Subcutaneous abdominal adipose tissue (tissue), 5 donors: ENCODE results near the gene NAT16.
A peak's percentile ranks its signal among the peaks of the same experiment; 100 is the strongest.
"Not testable (repeated sequence)": the region's sequence is repeated elsewhere in the genome, so short reads cannot be mapped to it uniquely, and the experiment has no call there.

ENCODE experiments used
- H3K27ac ChIP-seq: one replicate; pipeline ENCODE4 v1.7.0; 2013; ENCODE audit warnings: low read depth, mild to moderate bottlenecking, inconsistent platforms, low read length, moderate library complexity
- H3K27me3 ChIP-seq, 5 donors: one replicate each; pipeline ENCODE4 v1.7.0; 2013; ENCODE audit warnings: low read length in 5 of 5, inconsistent platforms in 1 of 5; ENCODE audit not compliant: control insufficient read depth in 5 of 5, insufficient read depth in 4 of 5
- H3K36me3 ChIP-seq, 5 donors: one replicate each; pipeline ENCODE4 v1.7.0; 2013; ENCODE audit warnings: low read length in 5 of 5; ENCODE audit not compliant: control insufficient read depth in 5 of 5, insufficient read depth in 5 of 5
- H3K4me1 ChIP-seq, 5 donors: one replicate each; pipeline ENCODE4 v1.7.0; 2013; ENCODE audit warnings: low read length in 5 of 5, mild to moderate bottlenecking in 3 of 5, moderate library complexity in 1 of 5; ENCODE audit not compliant: control insufficient read depth in 5 of 5, insufficient read depth in 5 of 5
- H3K4me3 ChIP-seq, 5 donors: one replicate each; pipeline ENCODE4 v1.7.0; 2013; ENCODE audit warnings: low read length in 5 of 5, low read depth in 1 of 5
- H3K9ac ChIP-seq, 5 donors: one replicate each; pipeline ENCODE4 v1.7.0; 2013; ENCODE audit warnings: low read length in 5 of 5, mild to moderate bottlenecking in 4 of 5, moderate library complexity in 3 of 5
- H3K9me3 ChIP-seq, 5 donors: one replicate each; pipeline ENCODE4 v1.7.0; 2013; ENCODE audit warnings: low read length in 5 of 5; ENCODE audit not compliant: control insufficient read depth in 5 of 5
- donor health status: healthy.
- donor health status: healthy.
- donor health status: healthy.
- donor health status: healthy.
- donor health status: healthy.

Gene NAT16

GRCh38 chr7:101216001-101216859, 36.1 kb upstream of the NAT16 start:
- no peaks in the 10 kb centered on the region for H3K9me3 ChIP-seq
- no peaks in the 10 kb centered on the region for H3K27me3 ChIP-seq
- peak overlapping the region; percentile 96 for H3K27ac ChIP-seq
- H3K9ac ChIP-seq, result peak overlapping the region; percentile 56 to 94 (median 77)
- peak overlapping the region; percentile 76 to 94 (median 84) for H3K4me3 ChIP-seq
- peaks cover 0 to 37% (median 24%) of the 10 kb centered on the region in 5 donors for H3K36me3 ChIP-seq
- H3K4me1 ChIP-seq, result peaks cover 6 to 47% (median 41%) of the 10 kb centered on the region in 5 donors

- H3K4me3 ChIP-seq, result no peak overlapping the region
- H3K9ac ChIP-seq, result no peak overlapping the region
- H3K4me1 ChIP-seq, result peaks cover 1 to 17% (median 15%) of the 10 kb centered on the region in 5 donors
- peaks cover 0 to 77% (median 57%) of the 10 kb centered on the region in 5 donors for H3K36me3 ChIP-seq
- H3K9me3 ChIP-seq, result no peaks in the 10 kb centered on the region
- no peak overlapping the region for H3K27ac ChIP-seq
- H3K27me3 ChIP-seq, result no peaks in the 10 kb centered on the region
Observed at GRCh38 chr7:101212014-101212413, 31.9 kb upstream of the NAT16 start.

GRCh38 chr7:101211501-101211900, 31.4 kb upstream of the NAT16 start:
- Histone ChIP-seq H3K36me3 (peaks cover 0 to 80% (median 59%) of the 10 kb centered on the region in 5 donors), H3K27me3 (no peaks in the 10 kb centered on the region), H3K4me3 (no peak overlapping the region), H3K4me1 (peaks cover 1 to 12% (median 10%) of the 10 kb centered on the region in 5 donors), H3K9me3 (no peaks in the 10 kb centered on the region), H3K27ac (no peak overlapping the region), H3K9ac (no peak overlapping the region)

GRCh38 chr7:101210143-101210542, 30.1 kb upstream of the NAT16 start:
- H3K9me3 ChIP-seq, result no peaks in the 10 kb centered on the region
- no peak overlapping the region for H3K9ac ChIP-seq
- H3K4me3 ChIP-seq, result no peak overlapping the region
- no peak overlapping the region for H3K27ac ChIP-seq
- no peaks in the 10 kb centered on the region for H3K27me3 ChIP-seq
- peaks cover 0 to 5% (median 0%) of the 10 kb centered on the region in 5 donors for H3K4me1 ChIP-seq
- H3K36me3 ChIP-seq, result peaks cover 0 to 81% (median 63%) of the 10 kb centered on the region in 5 donors

- Histone ChIP-seq H3K36me3 (peaks cover 0 to 75% (median 57%) of the 10 kb centered on the region in 5 donors), H3K4me3 (no peak overlapping the region)
Observed at GRCh38 chr7:101208794-101209193, 28.7 kb upstream of the NAT16 start.

GRCh38 chr7:101207459-101207858, 27.4 kb upstream of the NAT16 start:
- peaks cover 0 to 64% (median 53%) of the 10 kb centered on the region in 5 donors for H3K36me3 ChIP-seq

More at GRCh38 chr7:101208794-101209193, 28.7 kb upstream of the NAT16 start:
- no peak overlapping the region for H3K27ac ChIP-seq
- peaks cover 0 to 8% (median 0%) of the 10 kb centered on the region in 5 donors for H3K4me1 ChIP-seq
- H3K27me3 ChIP-seq, result peaks cover 0 to 2% (median 0%) of the 10 kb centered on the region in 5 donors
- H3K9ac ChIP-seq, result no peak overlapping the region
- no peaks in the 10 kb centered on the region for H3K9me3 ChIP-seq

GRCh38 chr7:101206665-101207042, 26.6 kb upstream of the NAT16 start:
- no peaks in the 10 kb centered on the region for H3K9me3 ChIP-seq
- H3K36me3 ChIP-seq, result peaks cover 0 to 56% (median 46%) of the 10 kb centered on the region in 5 donors
- no peak overlapping the region for H3K9ac ChIP-seq
- peaks cover 8 to 20% (median 19%) of the 10 kb centered on the region in 5 donors for H3K27me3 ChIP-seq
- H3K4me3 ChIP-seq, result no peak overlapping the region
- H3K27ac ChIP-seq, result no peak overlapping the region
- H3K4me1 ChIP-seq, result peaks cover 0 to 18% (median 11%) of the 10 kb centered on the region in 5 donors

More at GRCh38 chr7:101207459-101207858, 27.4 kb upstream of the NAT16 start:
- Histone ChIP-seq H3K9ac (no peak overlapping the region), H3K4me3 (no peak overlapping the region), H3K9me3 (no peaks in the 10 kb centered on the region), H3K4me1 (peaks cover 0 to 10% (median 4%) of the 10 kb centered on the region in 5 donors), H3K27ac (no peak overlapping the region), H3K27me3 (peaks cover 3 to 12% (median 11%) of the 10 kb centered on the region in 5 donors)

GRCh38 chr7:101205901-101206664, 26.0 kb upstream of the NAT16 start:
- Histone ChIP-seq H3K9ac (no peak overlapping the region), H3K27me3 (peaks cover 9 to 24% (median 21%) of the 10 kb centered on the region in 5 donors), H3K4me3 (no peak overlapping the region), H3K36me3 (peaks cover 0 to 50% (median 40%) of the 10 kb centered on the region in 5 donors), H3K9me3 (no peaks in the 10 kb centered on the region), H3K27ac (no peak overlapping the region), H3K4me1 (peaks cover 0 to 20% (median 12%) of the 10 kb centered on the region in 5 donors)

GRCh38 chr7:101203740-101204738, 23.9 kb upstream of the NAT16 start:
- H3K4me3 ChIP-seq, result peak overlapping the region in 1 of 5 donors; percentile 22
- H3K9me3 ChIP-seq, H3K9ac ChIP-seq, H3K27ac ChIP-seq: not testable (repeated sequence)
- peaks cover 18 to 36% (median 29%) of the 10 kb centered on the region in 5 donors for H3K27me3 ChIP-seq
- peaks cover 0 to 30% (median 26%) of the 10 kb centered on the region in 5 donors for H3K36me3 ChIP-seq
- H3K4me1 ChIP-seq, result peaks cover 0 to 20% (median 12%) of the 10 kb centered on the region in 5 donors
